ELR (cell line): ENCODE measurements around the gene AIMP1.
"Not testable (repeated sequence)": the region's sequence is repeated elsewhere in the genome, so short reads cannot be mapped to it uniquely, and the experiment has no call there.

Experiments
- DNase-seq: peaks from one replicate; pipeline ENCODE4 v3.0.0-alpha.2; 2015; ENCODE audit warnings: low read depth

The AIMP1 gene

GRCh38 chr4:106353786-106354185 is 37.4 kb downstream of the AIMP1 start:
- no peak for DNase-seq

- no peak for DNase-seq
These were observed 38.8 kb downstream of the AIMP1 start for GRCh38 chr4:106355193-106355592.

GRCh38 chr4:106358899-106359298 is 42.5 kb downstream of the AIMP1 start:
- DNase-seq = peak; percentile 87

GRCh38 chr4:106362086-106362825 is 45.9 kb downstream of the AIMP1 start:
- DNase-seq = no peak

- DNase-seq = no peak
These were observed 47.9 kb downstream of the AIMP1 start for GRCh38 chr4:106364282-106364681.

GRCh38 chr4:106365613-106366012 is 49.3 kb downstream of the AIMP1 start:
- peak; percentile 93 for DNase-seq

DNA sequence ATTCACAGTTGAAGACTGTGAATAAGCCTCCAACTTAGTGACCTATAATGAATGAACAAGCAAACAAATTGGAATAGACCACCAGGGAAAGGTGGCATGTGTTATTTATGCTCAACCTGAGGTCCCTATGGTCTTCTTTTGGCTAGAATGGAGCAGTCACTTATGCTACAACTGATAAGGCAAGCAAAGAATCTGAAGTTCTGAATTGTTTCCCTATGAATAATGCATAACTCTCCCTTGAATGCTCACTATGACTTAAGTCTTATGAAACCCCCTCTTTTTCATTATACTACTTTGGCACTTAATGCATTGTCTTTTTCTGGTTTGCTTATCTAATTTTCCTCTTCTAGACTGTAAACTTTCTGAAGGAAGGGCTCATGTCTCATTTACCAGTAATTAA is 49.7 kb downstream of the AIMP1 start:
- DNase-seq = peak; percentile 75

DNA sequence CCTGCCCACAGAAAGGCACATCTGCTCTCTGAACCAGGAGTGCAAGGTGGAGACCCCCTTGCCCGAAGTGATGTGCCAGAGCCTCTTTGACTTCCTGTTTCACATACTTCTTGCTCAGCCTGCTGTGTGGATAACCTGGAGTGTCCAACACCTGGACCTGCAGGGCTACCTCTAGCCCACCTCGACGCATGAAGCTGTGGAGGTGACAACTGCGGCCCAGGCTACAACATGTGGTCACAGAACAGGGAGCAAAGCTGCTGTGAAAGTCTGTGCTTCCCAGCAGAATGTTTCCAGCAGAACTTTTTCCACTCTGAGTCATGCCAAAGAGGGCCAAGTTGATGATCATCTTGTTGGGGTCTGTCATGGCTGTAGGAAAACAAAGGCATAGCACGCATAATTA is 50.7 kb downstream of the AIMP1 start:
- no peak for DNase-seq

DNA sequence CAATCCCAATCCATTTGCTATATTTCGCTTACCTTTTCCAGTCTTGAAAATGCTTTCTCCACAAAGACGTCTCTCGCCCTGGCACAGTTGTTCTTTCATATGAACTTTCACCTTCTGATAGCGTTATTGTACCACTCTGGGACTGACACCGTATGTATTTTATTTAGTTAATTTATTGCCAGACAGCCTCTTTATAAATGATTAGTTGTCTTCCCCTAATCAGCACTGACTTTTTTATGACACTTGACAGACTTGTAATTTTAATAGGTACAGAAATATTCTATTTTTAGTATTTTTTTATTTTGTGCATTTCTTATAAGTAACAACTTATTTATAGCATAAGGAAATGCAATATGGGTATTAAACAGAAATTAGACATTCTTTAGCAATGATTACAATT is 52.3 kb downstream of the AIMP1 start, which contains the start of gene GIMD1:
TSS of gene GIMD1 (minus strand) at position 101 of the 400 bp plus-strand sequence. CDS start 1,343 bp downstream, outside the sequence.
- no peak for DNase-seq

- peak; percentile 82 for DNase-seq
These were observed 53.2 kb downstream of the AIMP1 start for GRCh38 chr4:106369456-106370060.

DNA sequence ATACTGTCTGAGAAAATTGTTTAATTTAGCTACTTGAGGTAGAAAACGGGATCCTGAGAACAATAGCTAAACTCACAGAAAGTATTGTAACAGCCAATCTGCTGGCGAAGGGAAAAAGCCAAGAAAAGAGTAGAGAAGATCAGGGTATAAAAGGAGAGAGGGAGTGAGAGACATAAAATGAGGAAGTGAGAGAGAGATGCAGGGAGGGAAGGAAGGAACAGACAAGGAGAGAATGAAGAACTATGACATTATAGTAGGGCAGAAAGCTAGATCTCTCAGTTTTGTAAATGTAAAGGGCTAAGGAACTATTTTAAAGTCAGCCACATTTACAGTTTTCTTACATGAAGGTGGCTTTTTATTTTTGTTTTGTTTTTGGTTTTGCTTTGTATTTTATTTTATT is 53.9 kb downstream of the AIMP1 start:
- no peak for DNase-seq

- DNase-seq = no peak
These were observed 54.8 kb downstream of the AIMP1 start for GRCh38 chr4:106371161-106371560.

GRCh38 chr4:106373026-106373425 is 56.7 kb downstream of the AIMP1 start:
- no peak for DNase-seq

GRCh38 chr4:106380179-106380578 is 63.8 kb downstream of the AIMP1 start:
- DNase-seq = no peak

GRCh38 chr4:106384878-106385277 is 68.5 kb downstream of the AIMP1 start:
- no peak for DNase-seq

DNA sequence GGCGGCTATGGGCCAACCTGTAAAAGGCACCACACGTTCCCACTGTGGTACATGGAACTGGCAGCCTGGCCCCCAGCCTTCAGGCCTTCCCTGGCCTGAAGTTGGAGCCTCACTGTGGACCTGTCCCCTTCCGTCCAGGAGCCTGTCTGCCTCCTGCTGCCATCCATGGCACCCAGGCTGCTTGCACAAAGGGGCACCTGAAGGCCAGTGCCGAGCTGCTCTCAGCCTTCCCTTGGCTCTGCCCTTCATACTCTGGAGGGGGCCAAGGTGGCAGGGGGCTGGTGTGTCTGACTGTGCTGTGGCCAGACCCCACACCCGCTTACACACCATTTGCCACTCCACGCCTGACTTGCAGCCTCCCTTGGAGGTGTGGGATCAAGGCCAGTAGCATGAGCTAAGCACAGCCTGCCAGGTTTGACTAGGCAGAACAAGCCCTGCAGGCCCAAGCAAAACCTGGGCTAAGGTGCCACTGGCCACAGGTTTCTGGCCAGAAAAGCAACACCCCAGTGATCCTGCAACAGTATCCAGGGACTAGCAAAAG is 69.6 kb downstream of the AIMP1 start:
- no peak for DNase-seq

DNA sequence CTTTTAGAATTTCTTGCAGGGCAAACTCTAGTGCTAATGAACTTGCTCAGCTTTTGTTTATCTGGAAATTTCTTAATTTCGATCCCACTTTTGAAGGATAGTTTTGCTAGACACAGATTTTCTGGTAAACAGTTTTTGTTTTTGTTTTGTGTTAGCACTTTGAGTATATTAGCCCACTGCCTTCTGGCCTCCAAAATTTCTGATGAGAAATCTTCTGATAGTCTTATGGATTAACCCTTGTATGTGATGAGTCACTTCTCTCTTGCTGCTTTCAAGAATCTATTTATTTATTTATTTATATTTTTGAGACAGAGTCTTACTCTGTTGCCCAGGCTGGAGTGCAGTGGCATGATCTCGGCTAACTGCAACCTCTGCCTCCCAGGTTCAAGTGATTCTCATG is 79.2 kb downstream of the AIMP1 start:
- DNase-seq = no peak

GRCh38 chr4:106398898-106399297 is 82.5 kb downstream of the AIMP1 start:
- not testable (repeated sequence) for DNase-seq
